Ascending aorta (tissue), 2 donors: ENCODE data around the gene SLC9A8. TPM values are rescaled to one million over a fixed set of nuclear protein-coding genes. Genes with fewer than 3 reads are reported as not detected.

Experiments
- DNase-seq, 2 donors: peaks; one replicate each; pipeline ENCODE4 v3.0.0-alpha.2; 2019; ENCODE audit warnings: low spot score in 2 of 2
- H3K27ac ChIP-seq, 2 donors: fragments of 200-600 bp; sonication (generic); one replicate each; pipeline ENCODE4 v1.5.1; 2016 to 2017; ENCODE audit warnings: mild to moderate bottlenecking in 1 of 2
- H3K27me3 ChIP-seq: fragments of 200-600 bp; sonication (generic); one replicate; pipeline ENCODE4 v1.5.1; 2017
- H3K36me3 ChIP-seq, 2 donors: fragments of 200-600 bp; sonication (generic); one replicate each; pipeline ENCODE4 v1.5.1; 2016
- H3K4me1 ChIP-seq, 2 donors: fragments of 200-600 bp; sonication (generic); one replicate each; pipeline ENCODE4 v1.5.1; 2016 to 2017; ENCODE audit warnings: mild to moderate bottlenecking in 1 of 2
- H3K4me3 ChIP-seq, 2 donors: fragments of 200-600 bp; sonication (generic); one replicate each; pipeline ENCODE4 v1.5.1; 2016 to 2017; ENCODE audit warnings: mild to moderate bottlenecking in 1 of 2
- H3K9me3 ChIP-seq, 2 donors: fragments of 200-600 bp; sonication (generic); one replicate each; pipeline ENCODE4 v1.5.1; 2016
- intact Hi-C: fragments of 100-400 bp; cut with DNase I; formaldehyde crosslinking; loops from one replicate; pipeline ENCODE4 v1.15.1; 2023
- total RNA-seq: library from RNA; depleted of rRNA; stranded (reverse); fragments of >200 nt; gene quantifications from one replicate; pipeline ENCODE4 v1.1.0, GENCODE V29; 2016
- TF ChIP-seq, protein P1 (sequence below), 3 experiments: fragments of 200-600 bp in 2 of 3; fragments of 450-650 bp in 1 of 3; sonication (generic) in 2 of 3; IDR thresholded peaks; one replicate each; pipeline ENCODE4 v1.5.1; 2016 to 2019; ENCODE audit warnings: antibody characterized with exemption in 3 of 3, mild to moderate bottlenecking in 1 of 3, moderate library complexity in 1 of 3

The SLC9A8 gene
- total RNA-seq, 1 donor from 2014 or later, result 9.7 TPM

DNA sequence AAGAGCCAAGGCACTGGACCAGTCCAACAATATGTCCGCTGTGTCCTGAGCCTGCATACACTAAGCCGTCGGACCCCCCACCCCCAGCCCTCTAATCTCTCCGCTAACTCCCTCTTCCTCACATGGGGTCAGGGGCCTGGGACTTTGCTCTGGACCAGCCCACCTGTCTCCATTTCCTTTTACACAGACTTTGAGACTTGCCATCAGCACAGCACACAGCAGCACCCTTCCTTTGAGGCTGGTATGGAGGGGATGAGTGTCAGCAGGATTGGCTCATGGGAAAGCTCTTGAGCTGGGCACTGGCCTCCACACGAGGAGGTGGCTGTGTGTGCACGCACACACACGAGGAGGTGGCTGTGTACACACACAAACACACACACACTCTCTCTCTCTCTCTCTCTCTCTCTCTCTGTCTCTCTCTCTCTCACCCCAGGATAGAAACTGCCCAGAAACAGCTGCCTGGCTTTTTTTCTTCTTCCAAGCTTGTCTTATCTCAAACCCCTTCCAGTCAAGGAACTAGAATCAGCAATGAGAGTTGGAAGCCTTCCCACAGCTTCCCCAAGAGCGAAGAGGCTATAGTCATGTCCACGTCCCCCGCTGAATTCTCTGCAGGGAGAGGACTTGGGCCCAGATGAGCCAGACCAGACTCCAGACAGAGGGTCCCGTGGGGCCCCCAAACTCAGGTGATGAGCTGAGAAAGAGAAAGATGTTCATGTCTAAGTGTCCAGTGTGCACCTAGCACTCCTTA, 18.6 kb downstream of the SLC9A8 start:
- Histone ChIP-seq H3K36me3 (peaks cover 10 to 39% of the 10 kb centered on the region in 2 donors), H3K4me3 (no peak overlapping the region), H3K27me3 (no peaks in the 10 kb centered on the region), H3K9me3 (no peaks in the 10 kb centered on the region), H3K27ac (no peak overlapping the region), H3K4me1 (peaks cover 0 to 1% of the 10 kb centered on the region in 2 donors)
- TF ChIP-seq, protein P1, sequence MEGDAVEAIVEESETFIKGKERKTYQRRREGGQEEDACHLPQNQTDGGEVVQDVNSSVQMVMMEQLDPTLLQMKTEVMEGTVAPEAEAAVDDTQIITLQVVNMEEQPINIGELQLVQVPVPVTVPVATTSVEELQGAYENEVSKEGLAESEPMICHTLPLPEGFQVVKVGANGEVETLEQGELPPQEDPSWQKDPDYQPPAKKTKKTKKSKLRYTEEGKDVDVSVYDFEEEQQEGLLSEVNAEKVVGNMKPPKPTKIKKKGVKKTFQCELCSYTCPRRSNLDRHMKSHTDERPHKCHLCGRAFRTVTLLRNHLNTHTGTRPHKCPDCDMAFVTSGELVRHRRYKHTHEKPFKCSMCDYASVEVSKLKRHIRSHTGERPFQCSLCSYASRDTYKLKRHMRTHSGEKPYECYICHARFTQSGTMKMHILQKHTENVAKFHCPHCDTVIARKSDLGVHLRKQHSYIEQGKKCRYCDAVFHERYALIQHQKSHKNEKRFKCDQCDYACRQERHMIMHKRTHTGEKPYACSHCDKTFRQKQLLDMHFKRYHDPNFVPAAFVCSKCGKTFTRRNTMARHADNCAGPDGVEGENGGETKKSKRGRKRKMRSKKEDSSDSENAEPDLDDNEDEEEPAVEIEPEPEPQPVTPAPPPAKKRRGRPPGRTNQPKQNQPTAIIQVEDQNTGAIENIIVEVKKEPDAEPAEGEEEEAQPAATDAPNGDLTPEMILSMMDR (IDR thresholded peaks at IDR 0.05), result no peak
- intact Hi-C loops, result no loop called here
- no peak for DNase-seq

DNA sequence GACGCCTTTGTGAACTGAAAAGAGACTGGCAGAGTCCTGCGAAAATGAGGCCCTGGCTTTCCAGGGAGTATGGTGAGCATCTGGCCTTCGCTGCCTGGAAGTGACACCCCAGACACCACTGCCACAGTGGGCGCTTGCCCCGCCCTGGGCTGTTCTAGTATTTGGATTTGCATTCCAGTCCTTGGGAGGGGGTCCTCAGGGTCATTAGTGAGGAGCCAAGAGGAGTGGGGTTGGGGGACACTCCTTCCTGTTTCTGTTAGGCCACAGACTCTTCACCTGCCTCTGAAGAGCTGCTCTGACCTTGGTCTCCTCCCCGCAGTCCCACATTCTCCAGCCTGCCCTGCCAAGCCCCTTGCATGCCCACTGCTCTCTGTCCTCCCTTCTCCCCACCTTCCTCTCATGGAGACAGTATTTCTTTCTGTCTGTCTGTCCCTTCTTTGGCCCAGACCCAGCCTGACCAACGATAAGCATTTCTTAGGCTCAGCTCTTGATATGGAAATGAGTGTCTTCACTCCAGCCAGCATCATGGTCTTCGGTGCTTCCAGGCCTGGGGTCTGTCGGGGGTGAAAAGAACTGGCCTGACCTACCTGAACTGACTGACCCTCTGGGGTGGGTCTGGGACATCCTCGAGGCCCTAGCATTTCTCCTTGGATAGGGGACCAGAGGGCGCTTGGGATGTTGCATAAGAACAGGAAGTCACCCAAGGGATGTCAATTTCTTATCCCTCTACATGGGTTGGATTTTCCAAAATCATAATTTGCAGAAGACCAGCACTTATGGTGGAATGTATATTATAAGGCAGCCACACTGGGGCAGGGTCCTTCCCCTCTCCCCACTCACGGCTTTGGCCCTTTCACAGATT, 19.4 kb downstream of the SLC9A8 start:
- Histone ChIP-seq H3K4me1 (no peaks in the 10 kb centered on the region), H3K4me3 (no peak overlapping the region), H3K27ac (no peak overlapping the region), H3K9me3 (no peaks in the 10 kb centered on the region), H3K36me3 (peaks cover 8 to 35% of the 10 kb centered on the region in 2 donors), H3K27me3 (no peaks in the 10 kb centered on the region)
- DNase-seq, result no peak
- TF ChIP-seq, protein P1 (IDR thresholded peaks at IDR 0.05), result no peak
- intact Hi-C loops, result no loop called here

DNA sequence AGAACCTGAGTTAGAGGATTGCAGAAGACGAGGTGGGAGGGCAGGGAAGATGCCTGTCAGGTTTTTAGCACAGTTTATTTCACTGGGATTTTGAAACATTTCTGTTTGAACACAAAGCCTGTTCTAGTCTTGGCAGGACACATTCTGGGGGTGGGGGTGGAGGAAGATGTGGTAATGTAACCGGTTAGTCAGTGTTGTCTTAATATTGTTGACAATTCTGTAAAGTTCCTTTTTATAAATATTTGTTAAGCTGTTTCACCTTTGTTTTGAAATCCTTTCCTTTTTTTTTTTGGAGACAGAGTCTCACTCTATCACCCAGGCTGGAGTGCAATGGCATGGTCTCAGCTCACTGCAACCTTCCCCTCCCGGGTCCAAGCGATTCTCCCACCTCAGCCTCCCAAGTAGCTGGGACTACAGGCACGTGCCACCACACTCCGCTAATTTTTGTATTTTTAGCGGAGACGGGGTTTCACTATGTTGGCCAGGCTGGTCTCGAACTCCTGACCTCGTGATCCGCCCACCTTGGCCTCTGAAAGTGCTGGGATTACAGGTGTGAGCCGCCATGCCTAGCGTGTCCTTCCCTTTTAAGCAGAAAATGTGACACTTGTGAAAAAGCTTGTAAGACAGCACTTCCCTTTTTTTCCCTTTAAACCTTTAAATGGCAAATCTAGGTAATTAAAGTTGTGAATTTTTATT, 20.2 kb downstream of the SLC9A8 start:
- Histone ChIP-seq H3K27ac (no peak overlapping the region), H3K36me3 (peaks cover 4 to 27% of the 10 kb centered on the region in 2 donors)
- intact Hi-C loops, result no loop called here

DNA sequence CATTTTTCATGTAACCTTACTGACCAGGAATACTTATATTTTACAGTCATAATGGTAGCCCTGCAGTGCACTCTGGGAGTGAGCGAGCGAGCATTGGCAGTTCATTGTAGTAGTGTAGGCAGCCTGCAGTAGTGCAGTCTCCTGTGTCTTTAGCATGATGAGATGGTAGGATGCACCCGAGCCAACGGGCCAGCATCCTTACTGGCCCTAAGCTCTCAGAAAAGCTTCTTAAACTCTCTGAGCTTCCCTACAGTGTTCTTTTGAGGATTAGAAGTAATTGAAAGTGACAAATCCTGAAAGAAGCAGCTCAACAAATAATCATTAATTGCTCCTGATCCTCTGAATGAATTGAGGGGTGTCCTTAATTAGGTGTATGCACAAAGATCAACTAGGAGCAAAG, 20.9 kb downstream of the SLC9A8 start:
- intact Hi-C loops, result no loop called here
- H3K27ac ChIP-seq, result no peak overlapping the region
- no peaks in the 10 kb centered on the region for H3K27me3 ChIP-seq
- peaks cover 0 to 1% of the 10 kb centered on the region in 2 donors for H3K4me1 ChIP-seq
- H3K36me3 ChIP-seq, result peaks cover 4 to 27% of the 10 kb centered on the region in 2 donors
- TF ChIP-seq, protein P1 (IDR thresholded peaks at IDR 0.05), result no peak
- no peak for DNase-seq
- no peak overlapping the region for H3K4me3 ChIP-seq
- H3K9me3 ChIP-seq, result no peaks in the 10 kb centered on the region

More for the DNA sequence above, 20.2 kb downstream of the SLC9A8 start:
- TF ChIP-seq, protein P1 (IDR thresholded peaks at IDR 0.05), result no peak
- H3K4me1 ChIP-seq, result no peaks in the 10 kb centered on the region
- no peak for DNase-seq
- no peak overlapping the region for H3K4me3 ChIP-seq
- H3K27me3 ChIP-seq, result no peaks in the 10 kb centered on the region
- H3K9me3 ChIP-seq, result no peaks in the 10 kb centered on the region

DNA sequence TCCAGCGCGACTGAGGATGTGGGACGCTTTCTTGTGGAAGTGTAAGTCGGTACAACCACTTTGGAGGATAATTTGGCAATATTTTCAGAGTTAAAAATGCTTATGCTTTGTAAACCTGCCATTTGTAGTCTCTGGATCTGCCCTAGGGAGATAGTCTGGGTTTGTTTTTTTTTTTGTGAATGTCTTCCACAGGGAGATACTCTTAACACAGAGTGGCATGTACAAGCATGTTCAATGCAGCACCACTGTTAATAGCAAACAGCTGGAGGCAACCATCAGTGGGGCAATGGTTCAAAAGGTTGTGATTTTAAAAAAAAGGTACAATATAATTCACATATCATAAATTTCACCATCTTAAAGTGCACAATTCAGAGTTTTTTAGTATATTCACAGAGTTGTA, 22.4 kb downstream of the SLC9A8 start:
- TF ChIP-seq, protein P1 (IDR thresholded peaks at IDR 0.05), result no peak
- no peak overlapping the region for H3K27ac ChIP-seq
- no peak for DNase-seq
- peaks cover 0 to 9% of the 10 kb centered on the region in 2 donors for H3K4me1 ChIP-seq
- H3K36me3 ChIP-seq, result peaks cover 4 to 16% of the 10 kb centered on the region in 2 donors
- no peaks in the 10 kb centered on the region for H3K9me3 ChIP-seq
- intact Hi-C loops, result no loop called here
- no peaks in the 10 kb centered on the region for H3K27me3 ChIP-seq
- no peak overlapping the region for H3K4me3 ChIP-seq
